Neural crest cell (in vitro differentiated cells): ENCODE measurements around the gene FAN1. TPM values are rescaled to one million over a fixed set of nuclear protein-coding genes. Genes with fewer than 3 reads are reported as not detected.
A peak's percentile ranks its signal among the peaks of the same experiment; 100 is the strongest.

Source experiments
- DNase-seq: peaks from one replicate; pipeline ENCODE4 v3.0.0; 2021; ENCODE audit warnings: low read depth, mixed read lengths, low spot score
- H3K27ac Mint-ChIP-seq: one replicate; pipeline ENCODE4 v1.8.0; 2021; ENCODE audit warnings: mild to moderate bottlenecking, mixed read lengths; ENCODE audit not compliant: unreplicated experiment
- H3K27me3 Mint-ChIP-seq: 2 replicates; pipeline ENCODE4 v1.8.0; 2021; ENCODE audit warnings: low read depth, mild to moderate bottlenecking, mixed read lengths
- H3K36me3 Mint-ChIP-seq: 2 replicates; pipeline ENCODE4 v1.8.0; 2021; ENCODE audit warnings: low read depth, mild to moderate bottlenecking, mixed read lengths
- H3K4me1 Mint-ChIP-seq: 2 replicates; pipeline ENCODE4 v1.8.0; 2021; ENCODE audit warnings: mixed read lengths
- H3K4me3 Mint-ChIP-seq: one replicate; pipeline ENCODE4 v1.8.0; 2021; ENCODE audit warnings: mild to moderate bottlenecking, mixed read lengths
- H3K9me3 Mint-ChIP-seq: 2 replicates; pipeline ENCODE4 v1.8.0; 2021; ENCODE audit warnings: mixed read lengths
- total RNA-seq: library from RNA; stranded (reverse); gene quantifications from 2 replicates; pipeline ENCODE4 v1.2.1, GENCODE V29; 2021
- TF ChIP-seq, protein P1 (sequence below): fragments of 200-600 bp; sonication (generic); conservative IDR thresholded peaks from 2 replicates; pipeline ENCODE4 v1.5.0; 2021; ENCODE audit warnings: antibody characterized with exemption, mild to moderate bottlenecking

The FAN1 gene
- total RNA-seq, 1 donor from 2014 or later = 24.1 TPM

GRCh38 chr15:30895461-30896210 is 8.1 kb upstream of the FAN1 start:
- H3K4me3 Mint-ChIP-seq = no peak overlapping the region
- no peaks in the 10 kb centered on the region for H3K36me3 Mint-ChIP-seq
- no peaks in the 10 kb centered on the region for H3K27me3 Mint-ChIP-seq
- DNase-seq = no peak
- TF ChIP-seq, protein P1, sequence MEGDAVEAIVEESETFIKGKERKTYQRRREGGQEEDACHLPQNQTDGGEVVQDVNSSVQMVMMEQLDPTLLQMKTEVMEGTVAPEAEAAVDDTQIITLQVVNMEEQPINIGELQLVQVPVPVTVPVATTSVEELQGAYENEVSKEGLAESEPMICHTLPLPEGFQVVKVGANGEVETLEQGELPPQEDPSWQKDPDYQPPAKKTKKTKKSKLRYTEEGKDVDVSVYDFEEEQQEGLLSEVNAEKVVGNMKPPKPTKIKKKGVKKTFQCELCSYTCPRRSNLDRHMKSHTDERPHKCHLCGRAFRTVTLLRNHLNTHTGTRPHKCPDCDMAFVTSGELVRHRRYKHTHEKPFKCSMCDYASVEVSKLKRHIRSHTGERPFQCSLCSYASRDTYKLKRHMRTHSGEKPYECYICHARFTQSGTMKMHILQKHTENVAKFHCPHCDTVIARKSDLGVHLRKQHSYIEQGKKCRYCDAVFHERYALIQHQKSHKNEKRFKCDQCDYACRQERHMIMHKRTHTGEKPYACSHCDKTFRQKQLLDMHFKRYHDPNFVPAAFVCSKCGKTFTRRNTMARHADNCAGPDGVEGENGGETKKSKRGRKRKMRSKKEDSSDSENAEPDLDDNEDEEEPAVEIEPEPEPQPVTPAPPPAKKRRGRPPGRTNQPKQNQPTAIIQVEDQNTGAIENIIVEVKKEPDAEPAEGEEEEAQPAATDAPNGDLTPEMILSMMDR = no peak
- H3K9me3 Mint-ChIP-seq = no peaks in the 10 kb centered on the region
- peaks cover 10% of the 10 kb centered on the region for H3K4me1 Mint-ChIP-seq
- no peak overlapping the region for H3K27ac Mint-ChIP-seq

GRCh38 chr15:30896211-30896606 is 7.5 kb upstream of the FAN1 start:
- DNase-seq = no peak
- no peak overlapping the region for H3K27ac Mint-ChIP-seq

DNA sequence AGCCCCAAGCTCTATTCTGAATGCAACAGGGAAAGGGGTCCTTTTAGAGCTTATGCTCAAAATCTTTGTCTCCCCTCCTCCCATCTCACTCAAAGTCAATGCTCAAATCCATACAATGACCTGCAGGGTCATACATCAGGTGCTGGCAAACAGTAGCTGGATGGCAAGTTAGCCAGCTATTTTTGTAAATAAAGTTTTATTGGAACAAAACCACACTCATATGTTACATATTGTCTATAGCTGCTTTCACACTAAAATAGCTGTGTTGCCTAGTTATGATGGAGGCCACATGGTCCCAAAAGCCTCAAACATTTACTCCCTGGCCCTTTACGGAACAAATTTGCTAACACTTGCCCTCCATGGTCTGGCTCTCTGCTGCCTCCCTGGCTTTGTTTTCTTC is 1.8 kb upstream of the FAN1 start:
- H3K4me1 Mint-ChIP-seq = peaks cover 28% of the 10 kb centered on the region
- H3K36me3 Mint-ChIP-seq = no peaks in the 10 kb centered on the region
- H3K4me3 Mint-ChIP-seq = peak overlapping the region; percentile 93
- H3K9me3 Mint-ChIP-seq = peaks cover 2% of the 10 kb centered on the region
- TF ChIP-seq, protein P1 = no peak
- DNase-seq = no peak
- H3K27me3 Mint-ChIP-seq = no peaks in the 10 kb centered on the region
- H3K27ac Mint-ChIP-seq = no peak overlapping the region

More at GRCh38 chr15:30896211-30896606, 7.5 kb upstream of the FAN1 start:
- H3K4me1 Mint-ChIP-seq = peaks cover 10% of the 10 kb centered on the region
- H3K36me3 Mint-ChIP-seq = no peaks in the 10 kb centered on the region
- TF ChIP-seq, protein P1 = no peak
- no peaks in the 10 kb centered on the region for H3K27me3 Mint-ChIP-seq
- H3K4me3 Mint-ChIP-seq = no peak overlapping the region
- no peaks in the 10 kb centered on the region for H3K9me3 Mint-ChIP-seq

GRCh38 chr15:30904812-30905211 is 1.1 kb downstream of the FAN1 start:
- Mint-ChIP-seq H3K4me3 (peak overlapping the region; percentile 83), H3K27me3 (no peaks in the 10 kb centered on the region), H3K27ac (no peak overlapping the region), H3K4me1 (peaks cover 28% of the 10 kb centered on the region), H3K36me3 (no peaks in the 10 kb centered on the region), H3K9me3 (peaks cover 2% of the 10 kb centered on the region)
- TF ChIP-seq, protein P1 = no peak
- no peak for DNase-seq

- Mint-ChIP-seq H3K4me1 (peaks cover 28% of the 10 kb centered on the region), H3K27me3 (no peaks in the 10 kb centered on the region), H3K36me3 (peaks cover 3% of the 10 kb centered on the region), H3K27ac (no peak overlapping the region), H3K9me3 (peaks cover 2% of the 10 kb centered on the region), H3K4me3 (peak overlapping the region; percentile 36)
- DNase-seq = no peak
- TF ChIP-seq, protein P1 = no peak
Measured at GRCh38 chr15:30905821-30906220, 2.1 kb downstream of the FAN1 start.
